ENCODE measurements around the gene CRYBA2.

Gene CRYBA2

GRCh38 chr2:218952160-218952559, 41.1 kb downstream of the CRYBA2 start:
- DNase-seq, result no peak

GRCh38 chr2:218946621-218947020, 46.6 kb downstream of the CRYBA2 start:
- no peak for DNase-seq

- DNase-seq, result no peak
Observed at GRCh38 chr2:218944759-218945404, 48.3 kb downstream of the CRYBA2 start.

All from CD4-positive, alpha-beta T cell treated with Interleukin-10 for 1 hour (primary cell).